Choroid plexus epithelial cell (primary cell): ENCODE data around the gene INSR.

Source experiments
- DNase-seq: peaks from one replicate; pipeline ENCODE4 v3.0.0-alpha.2; 2010; ENCODE audit warnings: low read depth
- H3K4me3 ChIP-seq: 2 replicates; pipeline ENCODE4 v1.5.1; 2011; ENCODE audit warnings: low read depth, mild to moderate bottlenecking, control low read depth, low read length, moderate library complexity
- TF ChIP-seq, protein P1 (sequence below): conservative IDR thresholded peaks from 2 replicates; pipeline ENCODE4 v1.5.1; 2011; ENCODE audit warnings: low read depth, mild to moderate bottlenecking, control low read depth, inconsistent platforms, low read length, moderate library complexity

The INSR gene

DNA sequence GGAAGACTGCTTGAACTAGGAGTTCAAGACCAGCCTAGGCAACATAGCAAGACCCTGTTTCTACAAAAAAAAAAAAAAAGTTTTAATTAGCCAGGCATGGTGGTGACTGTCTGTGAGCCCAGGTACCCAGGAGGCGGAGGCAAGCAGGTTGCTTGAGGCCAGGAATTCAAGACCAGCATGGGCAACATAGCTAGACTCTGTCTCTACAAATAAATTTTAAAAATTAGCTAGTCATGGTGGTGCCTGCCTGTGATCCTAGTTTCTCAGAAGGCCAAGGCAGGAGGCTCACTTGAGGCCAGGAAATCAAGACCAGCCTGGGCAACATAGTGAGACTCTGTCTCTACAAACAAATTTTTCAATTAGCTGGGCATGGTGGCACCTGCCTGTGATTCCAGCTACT lies 6.1 kb downstream of the INSR start:
- DNase-seq = no peak
- H3K4me3 ChIP-seq = no peak overlapping the region
- TF ChIP-seq, protein P1, sequence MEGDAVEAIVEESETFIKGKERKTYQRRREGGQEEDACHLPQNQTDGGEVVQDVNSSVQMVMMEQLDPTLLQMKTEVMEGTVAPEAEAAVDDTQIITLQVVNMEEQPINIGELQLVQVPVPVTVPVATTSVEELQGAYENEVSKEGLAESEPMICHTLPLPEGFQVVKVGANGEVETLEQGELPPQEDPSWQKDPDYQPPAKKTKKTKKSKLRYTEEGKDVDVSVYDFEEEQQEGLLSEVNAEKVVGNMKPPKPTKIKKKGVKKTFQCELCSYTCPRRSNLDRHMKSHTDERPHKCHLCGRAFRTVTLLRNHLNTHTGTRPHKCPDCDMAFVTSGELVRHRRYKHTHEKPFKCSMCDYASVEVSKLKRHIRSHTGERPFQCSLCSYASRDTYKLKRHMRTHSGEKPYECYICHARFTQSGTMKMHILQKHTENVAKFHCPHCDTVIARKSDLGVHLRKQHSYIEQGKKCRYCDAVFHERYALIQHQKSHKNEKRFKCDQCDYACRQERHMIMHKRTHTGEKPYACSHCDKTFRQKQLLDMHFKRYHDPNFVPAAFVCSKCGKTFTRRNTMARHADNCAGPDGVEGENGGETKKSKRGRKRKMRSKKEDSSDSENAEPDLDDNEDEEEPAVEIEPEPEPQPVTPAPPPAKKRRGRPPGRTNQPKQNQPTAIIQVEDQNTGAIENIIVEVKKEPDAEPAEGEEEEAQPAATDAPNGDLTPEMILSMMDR = no peak

DNA sequence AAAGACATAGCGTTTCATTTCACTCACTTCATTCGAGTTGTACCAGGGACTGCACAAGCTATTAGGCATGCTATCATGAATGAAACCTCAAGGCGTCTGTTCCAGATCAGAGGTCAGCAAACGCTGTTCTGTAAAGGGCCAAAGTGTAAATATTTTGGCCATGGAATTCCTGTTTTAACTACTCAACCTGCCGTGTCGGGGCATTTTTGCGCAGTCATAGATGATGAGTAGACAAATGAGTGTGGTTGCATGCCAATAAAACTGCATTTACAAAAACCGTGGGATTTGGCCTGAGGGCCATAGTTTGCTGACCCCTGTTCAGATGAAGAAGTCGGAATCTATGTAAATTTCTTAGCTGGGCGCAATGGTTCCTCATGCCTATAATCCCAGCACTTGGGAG lies 6.5 kb downstream of the INSR start:
- no peak for DNase-seq
- TF ChIP-seq, protein P1 = no peak
- H3K4me3 ChIP-seq = no peak overlapping the region

DNA sequence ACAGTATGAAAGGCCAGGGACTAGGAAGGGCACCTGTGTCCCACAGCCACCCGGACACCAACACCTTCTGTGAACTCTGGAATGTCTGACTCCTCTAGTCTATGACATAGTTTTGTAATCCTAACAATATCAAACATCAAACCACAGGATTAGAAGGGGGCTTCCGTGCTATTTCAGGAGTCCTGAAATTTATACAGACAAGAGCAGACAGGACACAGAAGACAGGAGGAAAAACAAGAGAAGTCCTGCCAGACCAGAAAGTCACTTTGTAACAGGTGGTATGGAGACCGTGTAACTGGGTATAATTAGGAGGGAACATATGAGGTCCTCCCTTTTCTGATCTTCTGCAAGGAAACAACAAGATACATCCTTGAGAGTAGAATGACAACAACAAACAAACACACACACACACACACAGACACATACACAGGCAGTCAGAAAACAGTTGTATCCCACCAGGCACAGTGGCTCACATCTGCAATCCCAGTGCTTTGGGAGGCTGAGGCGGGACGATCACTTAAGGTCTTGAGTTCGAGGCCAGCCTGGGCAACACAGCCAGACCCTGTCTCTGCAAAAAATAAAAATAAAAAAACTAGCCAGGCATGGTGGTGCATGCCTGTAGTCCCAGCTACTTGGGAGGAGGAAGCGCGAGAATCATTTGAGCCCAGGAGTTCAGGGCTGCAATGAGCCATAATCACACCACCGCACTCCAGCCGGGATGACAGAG lies 13.1 kb downstream of the INSR start:
- TF ChIP-seq, protein P1 = no peak

DNA sequence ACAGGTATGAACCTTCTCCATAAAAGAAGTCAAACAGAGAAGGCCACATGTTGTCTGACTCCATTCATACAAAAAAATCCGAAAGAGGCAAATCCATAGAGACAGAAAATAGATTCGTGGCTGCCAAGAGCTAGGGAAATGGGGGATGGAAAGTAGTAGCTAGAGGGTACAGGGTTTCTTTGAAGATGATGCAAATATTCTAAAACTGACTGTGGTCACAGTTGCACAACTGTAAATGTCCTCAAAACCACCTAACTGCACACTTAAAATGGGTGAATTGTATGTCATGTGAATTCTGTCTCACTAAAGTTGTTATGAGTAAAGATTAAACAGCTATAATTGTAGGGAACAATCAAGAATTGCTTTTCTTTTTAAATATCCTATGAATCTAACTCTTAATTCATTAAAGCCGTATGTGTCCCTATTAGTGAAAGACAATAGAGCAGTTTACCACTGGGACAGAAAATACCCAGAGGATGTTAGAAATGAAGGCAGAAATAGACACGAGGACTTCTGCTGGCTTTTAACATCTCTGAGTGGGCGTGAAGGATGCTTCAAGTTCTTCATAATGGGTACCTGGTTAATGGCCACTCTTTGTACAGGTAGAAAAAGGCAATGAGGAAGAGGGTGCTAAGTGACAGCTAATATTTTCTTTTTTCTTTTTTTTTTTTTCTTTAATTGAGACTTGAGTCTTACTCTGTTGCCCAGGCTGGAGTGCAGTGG lies 21.2 kb downstream of the INSR start:
- TF ChIP-seq, protein P1 = no peak
- no peak for DNase-seq
- no peak overlapping the region for H3K4me3 ChIP-seq

More for the DNA sequence above, 13.1 kb downstream of the INSR start:
- DNase-seq = no peak
- H3K4me3 ChIP-seq = no peak overlapping the region

DNA sequence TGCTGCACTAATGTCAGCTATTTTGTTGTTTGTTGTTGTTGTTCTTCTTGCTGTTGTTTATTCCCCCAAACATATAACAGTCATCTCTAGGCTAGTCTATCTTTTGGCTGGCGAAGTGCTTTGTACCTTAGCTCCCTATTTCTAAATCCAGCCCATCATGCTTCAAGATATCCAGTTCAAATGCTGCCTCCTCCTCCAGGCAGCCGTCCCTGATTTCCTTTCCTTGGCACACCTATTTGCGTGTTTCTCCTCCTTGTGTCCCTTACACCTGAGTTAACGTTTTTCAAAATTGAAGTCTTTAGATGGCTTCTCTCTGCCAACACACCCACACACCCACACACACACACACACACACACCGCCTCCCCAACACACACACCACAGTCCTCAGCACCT lies 25.5 kb downstream of the INSR start:
- TF ChIP-seq, protein P1 = no peak
- no peak overlapping the region for H3K4me3 ChIP-seq
- no peak for DNase-seq

DNA sequence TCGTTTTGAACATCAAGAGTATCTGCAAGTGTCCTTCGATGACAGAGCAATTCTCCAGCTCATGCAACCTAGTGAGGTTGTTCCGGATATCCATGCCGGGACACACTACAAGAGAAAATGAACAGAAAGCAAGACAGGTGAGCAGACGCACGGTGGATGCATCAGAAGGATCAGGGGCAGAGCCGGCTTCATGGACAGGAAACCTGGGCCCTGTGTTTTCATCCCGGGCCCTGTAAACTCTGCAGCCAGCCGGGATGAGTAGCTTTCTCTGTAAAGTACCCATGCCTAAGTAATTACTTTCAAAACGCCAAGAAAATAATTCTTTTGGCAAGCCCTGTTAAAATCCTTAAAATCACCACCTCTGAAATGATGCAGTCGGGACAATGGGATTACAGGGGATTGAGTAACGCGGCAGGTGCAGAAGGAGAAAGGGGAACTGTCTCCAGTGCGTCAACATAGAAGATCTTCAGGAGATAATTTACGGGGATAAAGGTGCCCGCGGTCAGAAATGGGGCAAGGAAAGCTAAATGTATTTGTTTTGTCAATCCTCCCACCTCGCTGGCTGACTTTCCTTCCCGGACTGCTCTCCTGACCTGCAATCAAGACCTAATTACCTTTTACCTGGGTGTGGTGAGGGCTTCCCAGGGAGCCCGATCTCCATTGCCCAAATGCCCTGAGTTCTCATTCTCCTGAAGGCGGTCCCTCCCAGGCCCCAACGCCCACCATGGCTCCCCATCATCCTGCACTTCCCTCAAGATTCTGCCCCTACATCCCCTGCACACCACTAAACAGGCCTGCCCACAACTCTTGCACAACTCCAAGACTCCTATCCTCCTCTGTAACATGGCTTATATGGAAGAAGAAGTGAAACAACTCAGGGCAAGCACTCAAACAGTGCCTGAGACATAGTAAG lies 26.2 kb downstream of the INSR start:
- TF ChIP-seq, protein P1 = no peak
- H3K4me3 ChIP-seq = no peak overlapping the region
- no peak for DNase-seq
